Measurements from ENCODE around the gene COL26A1. TPM values are rescaled to one million over a fixed set of nuclear protein-coding genes. Genes with fewer than 3 reads are reported as not detected.

COL26A1 gene
- total RNA-seq, 4 donors from 2014 or later = 0.06 TPM; not detected in 3

- WGBS, 2 donors = 84 to 90% methylated on average over 3 of the region's 3 CpGs
- TF ChIP-seq CTCF (IDR thresholded peaks at IDR 0.05) (no peak), POLR2A (IDR thresholded peaks at IDR 0.05) (no peak)
- intact Hi-C loops (cut with DNase I; ENCODE audit: low total_unique reads) = no loop called here
- DNase-seq (ENCODE audit: low spot score in 2 of 2) = no peak
- no peak overlapping the region for H3K4me3 ChIP-seq (ENCODE audit: low read depth, poor library complexity, severe bottlenecking)
These were observed 193.2 kb downstream of the COL26A1 start for GRCh38 chr7:101555921-101556275.

GRCh38 chr7:101556453-101556968 lies 193.8 kb downstream of the COL26A1 start:
- 81 to 82% methylated on average over 1 of the region's 1 CpG for WGBS, 2 donors
- no peak overlapping the region for H3K4me3 ChIP-seq (ENCODE audit: low read depth, poor library complexity, severe bottlenecking)
- intact Hi-C loops (cut with DNase I; ENCODE audit: low total_unique reads) = no loop called here

GRCh38 chr7:101557421-101557820 lies 194.7 kb downstream of the COL26A1 start:
- peak in 1 of 2 donors; percentile 36 for DNase-seq (ENCODE audit: low spot score in 2 of 2)
- H3K4me3 ChIP-seq (ENCODE audit: low read depth, poor library complexity, severe bottlenecking) = no peak overlapping the region
- intact Hi-C loops (cut with DNase I; ENCODE audit: low total_unique reads) = no loop called here
- 77 to 96% methylated on average over 7 to 8 of the region's 8 CpGs for WGBS, 2 donors
- TF ChIP-seq CTCF (IDR thresholded peaks at IDR 0.05) (no peak), POLR2A (IDR thresholded peaks at IDR 0.05) (no peak)

More at GRCh38 chr7:101556453-101556968, 193.8 kb downstream of the COL26A1 start:
- TF ChIP-seq POLR2A (IDR thresholded peaks at IDR 0.05) = no peak
- TF ChIP-seq CTCF (IDR thresholded peaks at IDR 0.05) = no peak
- peak in 1 of 2 donors; percentile 6 for DNase-seq (ENCODE audit: low spot score in 2 of 2)

GRCh38 chr7:101557978-101558741 lies 195.5 kb downstream of the COL26A1 start:
- WGBS, 2 donors = 57 to 69% methylated on average over 8 to 9 of the region's 9 CpGs
- intact Hi-C loops (cut with DNase I; ENCODE audit: low total_unique reads) = no loop called here
- peak in 1 of 2 donors; percentile 75 for DNase-seq (ENCODE audit: low spot score in 2 of 2)
- TF ChIP-seq CTCF (IDR thresholded peaks at IDR 0.05) (no peak), POLR2A (IDR thresholded peaks at IDR 0.05) (no peak)
- H3K4me3 ChIP-seq (ENCODE audit: low read depth, poor library complexity, severe bottlenecking) = no peak overlapping the region

GRCh38 chr7:101558742-101559325 lies 196.2 kb downstream of the COL26A1 start:
- DNase-seq (ENCODE audit: low spot score in 2 of 2) = peak in 1 of 2 donors; percentile 49
- TF ChIP-seq POLR2A (IDR thresholded peaks at IDR 0.05) (no peak), CTCF (IDR thresholded peaks at IDR 0.05) (no peak)
- WGBS, 2 donors = 62 to 69% methylated on average over 5 to 9 of the region's 9 CpGs
- no peak overlapping the region for H3K4me3 ChIP-seq (ENCODE audit: low read depth, poor library complexity, severe bottlenecking)
- intact Hi-C loops (cut with DNase I; ENCODE audit: low total_unique reads) = no loop called here

All from lower leg skin (tissue), 4 donors.